HepG2 (cell line): ENCODE data around the gene SLC22A5. TPM values are rescaled to one million over a fixed set of nuclear protein-coding genes. Genes with fewer than 3 reads are reported as not detected.
"Not testable (repeated sequence)": the region's sequence is repeated elsewhere in the genome, so short reads cannot be mapped to it uniquely, and the experiment has no call there.

Experiments
- ATAC-seq: fragments of 200-7000 bp; cut with Tn5 transposase; 3 replicates; pipeline ENCODE4 v1.9.1; 2020; ENCODE audit warnings: mild to moderate bottlenecking, moderate library complexity
- BruUV-seq: library from RNA; stranded (reverse); fragments of 400-500 nt; replicated peaks from 2 replicates; lab custom pipeline; 2021; lab: Mats Ljungman, UMichigan
- CTCF ChIA-PET: fragments of 300-600 bp; formaldehyde crosslinking; extraction: SDS; loops from one replicate; lab custom pipeline; 2021; ENCODE audit warnings: low total read pairs, inconsistent platforms, low intra/inter-chr PET ratio; lab: Yijun Ruan, JAX
- POLR2A ChIA-PET: fragments of 350-600 bp; sonication (Branson Sonifier 250); formaldehyde crosslinking; loops from one replicate; lab custom pipeline; 2020; ENCODE audit warnings: antibody characterized with exemption, inconsistent platforms; lab: Yijun Ruan, JAX
- DNase-seq: peaks from one replicate; pipeline ENCODE4 v3.0.0-alpha.2; 2015; ENCODE audit warnings: low spot score
- FAIRE-seq: peaks from 3 replicates; lab custom pipeline; 2011; peaks lifted over from hg19 to GRCh38; lab: Jason Lieb, UNC
- H2AFZ ChIP-seq: one replicate; pipeline ENCODE4 v1.6.1; 2011; ENCODE audit warnings: low read length, inconsistent platforms
- H3K27ac ChIP-seq: fragments of 300-600 bp; 3 replicates; pipeline ENCODE4 v1.8.0; 2011; ENCODE audit warnings: mixed run types, mild to moderate bottlenecking, mixed read lengths, low read length, inconsistent platforms; ENCODE audit not compliant: insufficient read depth; ENCODE audit errors: extremely low read length
- H3K27me3 ChIP-seq, 2 experiments: fragments of 200-600 bp in 1 of 2; 2 replicates in 1 of 2; 3 replicates in 1 of 2; pipeline versions ENCODE4 v1.6.0 to v1.8.0; 2011; ENCODE audit warnings: low read length in 2 of 2, mild to moderate bottlenecking in 2 of 2, moderate library complexity in 2 of 2, inconsistent platforms in 1 of 2; ENCODE audit not compliant: insufficient read depth in 2 of 2, control insufficient read depth in 1 of 2
- H3K36me3 ChIP-seq, 2 experiments: fragments of 200-600 bp in 1 of 2; replicated peaks in 1 of 2; 2 replicates in 1 of 2; 3 replicates in 1 of 2; pipeline versions ENCODE4 v1.5.1 to v1.8.0; 2011; ENCODE audit warnings: low read length in 2 of 2, inconsistent platforms in 1 of 2; ENCODE audit not compliant: insufficient read depth in 2 of 2, control insufficient read depth in 1 of 2
- H3K4me1 ChIP-seq: 2 replicates; pipeline ENCODE4 v1.5.1; 2012; ENCODE audit warnings: low read length, inconsistent platforms; ENCODE audit not compliant: insufficient read depth
- H3K4me2 ChIP-seq: 2 replicates; pipeline ENCODE4 v1.6.0; 2011; ENCODE audit warnings: low read depth, low read length, inconsistent platforms
- H3K4me3 ChIP-seq, 3 experiments: fragments of 200-600 bp in 1 of 3; sonication (generic), shearing (Covaris generic) in 1 of 3; replicated peaks in 1 of 3; 2 replicates each; pipeline ENCODE4 v1.5.1; 2011 to 2016; ENCODE audit warnings: low read length in 3 of 3, inconsistent platforms in 2 of 3, low read depth in 2 of 3, mild to moderate bottlenecking in 2 of 3, control low read depth in 1 of 3, mixed read lengths in 1 of 3; ENCODE audit not compliant: insufficient read depth in 1 of 3
- H3K79me2 ChIP-seq: one replicate; pipeline ENCODE4 v1.6.1; 2011; ENCODE audit warnings: low read length, inconsistent platforms; ENCODE audit not compliant: insufficient read depth
- H3K9ac ChIP-seq: 2 replicates; pipeline ENCODE4 v1.6.0; 2011; ENCODE audit warnings: mild to moderate bottlenecking, low read depth, low read length, inconsistent platforms; ENCODE audit not compliant: insufficient read depth
- H3K9me3 ChIP-seq: 2 replicates; pipeline ENCODE4 v1.5.1; 2012; ENCODE audit warnings: mild to moderate bottlenecking, low read length
- H4K20me1 ChIP-seq: 2 replicates; pipeline ENCODE4 v1.6.0; 2011; ENCODE audit warnings: inconsistent platforms, mild to moderate bottlenecking, low read length, moderate library complexity; ENCODE audit not compliant: insufficient read depth
- HES4 ChIP-seq: sonication (generic); formaldehyde crosslinking; IDR thresholded peaks from 2 replicates; pipeline ENCODE4 v1.9.0; 2021; ENCODE audit warnings: mild to moderate bottlenecking, missing genetic modification reagents, borderline replicate concordance
- MAFF ChIP-seq: IDR thresholded peaks from 2 replicates; pipeline ENCODE4 v1.6.1; 2011; ENCODE audit warnings: low read depth, low read length, improper control_type of control experiment
- MAFK ChIP-seq, 2 experiments: IDR thresholded peaks in 1 of 2; conservative IDR thresholded peaks in 1 of 2; 2 replicates each; pipeline ENCODE4 v1.6.1; 2011; ENCODE audit warnings: improper control_type of control experiment in 2 of 2, low read length in 2 of 2
- WGBS: methylation state at CpG from one replicate; pipeline ENCODE4 v1.1.6; 2017; ENCODE audit warnings: low lambda C conversion rate; 5-methylcytosine and 5-hydroxymethylcytosine counted together
- in situ Hi-C: cut with HindIII; loops from 2 replicates; pipeline ENCODE4 v1.10.0; 2017; ENCODE audit warnings: low pct_unique_long_range_greater_than_20kb; ENCODE audit not compliant: extremely low pct_ligation_motif_present
- intact Hi-C: fragments of 100-400 bp; cut with micrococcal nuclease; formaldehyde crosslinking; loops from one replicate; pipeline ENCODE4 v1.10.0; 2022; ENCODE audit not compliant: unreplicated experiment
- polyA plus RNA-seq, 8 experiments: library from polyadenylated mRNA; depleted of rRNA in 3 of 8; stranded (reverse) in 7 of 8; unstranded in 1 of 8; fragments of >200 nt; fragmentation: Illumina TruSeq in 4 of 8; extraction: Trizol in 4 of 8; gene quantifications; 2 replicates each; pipeline versions ENCODE4 v1.2.1 to v1.2.3, GENCODE V29; 2011 to 2016; ENCODE audit warnings: low read depth in 4 of 8, missing spikeins in 1 of 8, mixed read lengths in 1 of 8; ENCODE audit not compliant: insufficient read depth in 1 of 8
- total RNA-seq, 5 experiments: library from RNA; depleted of rRNA; stranded (reverse); fragments of >200 nt; fragmentation: Illumina TruSeq; extraction: Trizol; gene quantifications; 2 replicates each; pipeline ENCODE4 v1.2.3, GENCODE V29; 2016; ENCODE audit warnings: low read depth in 1 of 5

SLC22A5 gene
- total and polyA plus RNA-seq, 2 of the 13 experiments (the other 11 are each of a cell fraction or from before 2014, with no cell fraction given), result 7.1 to 15.1 TPM

- peaks cover 53% of the 10 kb centered on the region for H3K4me1 ChIP-seq
- DNase-seq, FAIRE-seq, H3K4me2 ChIP-seq, H2AFZ ChIP-seq, H3K79me2 ChIP-seq, H3K27me3 ChIP-seq, H3K36me3 ChIP-seq, H3K4me3 ChIP-seq, H3K9me3 ChIP-seq, H3K9ac ChIP-seq, CTCF ChIA-PET, ATAC-seq, H4K20me1 ChIP-seq, BruUV-seq, intact Hi-C loops, in situ Hi-C loops: not testable (repeated sequence)
- POLR2A ChIA-PET, result interaction anchor here (1.0 to 2.1 kb wide), 4 partner anchors 42 to 86 kb away, joined by 3 to 9 read pairs (median 4); partner anchors contain the start of gene IRF1
- H3K27ac ChIP-seq, result peak overlapping the region; percentile 63
- WGBS, result 94% methylated on average over 7 of the region's 7 CpGs
Measured at GRCh38 chr5:132415516-132415915, 46.0 kb downstream of the SLC22A5 start.

GRCh38 chr5:132416306-132417009 lies 46.9 kb downstream of the SLC22A5 start:
- H3K4me1 ChIP-seq, result peaks cover 49% of the 10 kb centered on the region
- no peak for DNase-seq
- no peaks in the 10 kb centered on the region for H3K27me3 ChIP-seq
- 90% methylated on average over 6 of the region's 6 CpGs for WGBS
- no peak overlapping the region for H3K4me2 ChIP-seq
- no TSS peak for BruUV-seq
- ChIA-PET CTCF (no interaction called here), POLR2A (no interaction called here)
- intact Hi-C loops, result no loop called here
- TF ChIP-seq MAFF (peak; percentile 78), HES4 (CRISPR knock-in tag) (no peak), MAFK (conservative IDR thresholded peaks at IDR 0.05 in 1 of 2, IDR thresholded peaks at IDR 0.05 in 1 of 2; ENCODE audit: low read length in 2 of 2) (peak; percentile 77 to 86; a peak in 3 of 4 replicates)
- FAIRE-seq, result no peak
- H2AFZ ChIP-seq, result no peak overlapping the region
- no peak overlapping the region for H3K9ac ChIP-seq
- in situ Hi-C loops, result no loop called here
- no peak for ATAC-seq
- no peak overlapping the region for H3K27ac ChIP-seq
- no peaks in the 10 kb centered on the region for H3K79me2 ChIP-seq
- H4K20me1 ChIP-seq, result no peaks in the 10 kb centered on the region
- H3K9me3 ChIP-seq, result no peaks in the 10 kb centered on the region
- H3K36me3 ChIP-seq, result no peaks in the 10 kb centered on the region
- no peak overlapping the region for H3K4me3 ChIP-seq
